ENCODE results near the gene GSTCD. TPM values are rescaled to one million over a fixed set of nuclear protein-coding genes. Genes with fewer than 3 reads are reported as not detected.
"Not testable (repeated sequence)": the region's sequence is repeated elsewhere in the genome, so short reads cannot be mapped to it uniquely, and the experiment has no call there.

The GSTCD gene
- total and polyA plus RNA-seq, 5 donors, result 2.1 to 6.3 (median 6.2) TPM

- ATAC-seq (no peak), DNase-seq (peak in 1 of 3 donors; percentile 35)
- Histone ChIP-seq H3K27me3 (ENCODE audit: control insufficient read depth, insufficient read depth) (no peaks in the 10 kb centered on the region), H3K27ac (ENCODE audit: low read length) (no peak overlapping the region), H3K4me3 (ENCODE audit: low read length) (no peak overlapping the region), H3K4me1 (ENCODE audit: control insufficient read depth, insufficient read depth, low read length) (peaks cover 3% of the 10 kb centered on the region), H3K9me3 (ENCODE audit: control insufficient read depth, low read length) (no peaks in the 10 kb centered on the region)
- intact Hi-C loops (cut with DNase I), result no loop called here
- 86% methylated on average over 6 of the region's 6 CpGs for WGBS
Observed at GRCh38 chr4:105765690-105766407, 57.3 kb downstream of the GSTCD start.

GRCh38 chr4:105767579-105767978 lies 59.0 kb downstream of the GSTCD start:
- WGBS, result 82% methylated on average over 2 of the region's 2 CpGs
- DNase-seq (no peak), ATAC-seq (no peak)
- H3K9me3 ChIP-seq (ENCODE audit: control insufficient read depth, low read length), result no peaks in the 10 kb centered on the region
- intact Hi-C loops (cut with DNase I), result no loop called here
- H3K27ac ChIP-seq (ENCODE audit: low read length), result no peak overlapping the region
- H3K4me3 ChIP-seq (ENCODE audit: low read length), result no peak overlapping the region
- peaks cover 3% of the 10 kb centered on the region for H3K4me1 ChIP-seq (ENCODE audit: control insufficient read depth, insufficient read depth, low read length)
- H3K27me3 ChIP-seq (ENCODE audit: control insufficient read depth, insufficient read depth), result no peaks in the 10 kb centered on the region

GRCh38 chr4:105770524-105770923 lies 61.9 kb downstream of the GSTCD start:
- H3K4me3 ChIP-seq (ENCODE audit: low read length); ATAC-seq; H3K27ac ChIP-seq (ENCODE audit: low read length); intact Hi-C loops (cut with DNase I); H3K4me1 ChIP-seq (ENCODE audit: control insufficient read depth, insufficient read depth, low read length); H3K9me3 ChIP-seq (ENCODE audit: control insufficient read depth, low read length); H3K27me3 ChIP-seq (ENCODE audit: control insufficient read depth, insufficient read depth); DNase-seq: not testable (repeated sequence)

GRCh38 chr4:105772065-105772464 lies 63.5 kb downstream of the GSTCD start:
- DNase-seq; H3K9me3 ChIP-seq (ENCODE audit: control insufficient read depth, low read length); intact Hi-C loops (cut with DNase I); H3K4me3 ChIP-seq (ENCODE audit: low read length); H3K4me1 ChIP-seq (ENCODE audit: control insufficient read depth, insufficient read depth, low read length); ATAC-seq; H3K27me3 ChIP-seq (ENCODE audit: control insufficient read depth, insufficient read depth); H3K27ac ChIP-seq (ENCODE audit: low read length): not testable (repeated sequence)

GRCh38 chr4:105775760-105776415 lies 67.3 kb downstream of the GSTCD start:
- ATAC-seq, DNase-seq: not testable (repeated sequence)
- 89% methylated on average over 9 of the region's 9 CpGs for whole genome bisulfite sequencing

GRCh38 chr4:105780176-105780575 lies 71.6 kb downstream of the GSTCD start:
- Histone ChIP-seq H3K27me3 (ENCODE audit: control insufficient read depth, insufficient read depth) (no peaks in the 10 kb centered on the region), H3K4me1 (ENCODE audit: control insufficient read depth, insufficient read depth, low read length) (no peaks in the 10 kb centered on the region), H3K4me3 (ENCODE audit: low read length) (no peak overlapping the region), H3K9me3 (ENCODE audit: control insufficient read depth, low read length) (no peaks in the 10 kb centered on the region), H3K27ac (ENCODE audit: low read length) (no peak overlapping the region)
- 67% methylated on average over 2 of the region's 2 CpGs for WGBS
- intact Hi-C loops (cut with DNase I), result no loop called here
- ATAC-seq (no peak), DNase-seq (no peak)

More at GRCh38 chr4:105775760-105776415, 67.3 kb downstream of the GSTCD start:
- H3K4me3 ChIP-seq (ENCODE audit: low read length); H3K27me3 ChIP-seq (ENCODE audit: control insufficient read depth, insufficient read depth); intact Hi-C loops (cut with DNase I); H3K4me1 ChIP-seq (ENCODE audit: control insufficient read depth, insufficient read depth, low read length); H3K27ac ChIP-seq (ENCODE audit: low read length); H3K9me3 ChIP-seq (ENCODE audit: control insufficient read depth, low read length): not testable (repeated sequence)

- 43% methylated on average over 2 of the region's 2 CpGs for WGBS
- Histone ChIP-seq H3K27ac (ENCODE audit: low read length) (no peak overlapping the region), H3K9me3 (ENCODE audit: control insufficient read depth, low read length) (no peaks in the 10 kb centered on the region), H3K4me3 (ENCODE audit: low read length) (no peak overlapping the region), H3K27me3 (ENCODE audit: control insufficient read depth, insufficient read depth) (no peaks in the 10 kb centered on the region), H3K4me1 (ENCODE audit: control insufficient read depth, insufficient read depth, low read length) (no peaks in the 10 kb centered on the region)
- intact Hi-C loops (cut with DNase I), result no loop called here
- DNase-seq (no peak), ATAC-seq (peak; percentile 68 to 77)
Observed at GRCh38 chr4:105784761-105785160, 76.2 kb downstream of the GSTCD start.

- no peak overlapping the region for H3K27ac ChIP-seq (ENCODE audit: low read length)
- intact Hi-C loops (cut with DNase I), result no loop called here
Observed at GRCh38 chr4:105785792-105786191, 77.2 kb downstream of the GSTCD start.

GRCh38 chr4:105786748-105787147 lies 78.2 kb downstream of the GSTCD start:
- no peaks in the 10 kb centered on the region for H3K9me3 ChIP-seq (ENCODE audit: control insufficient read depth, low read length)
- DNase-seq, result no peak
- intact Hi-C loops (cut with DNase I), result no loop called here
- no peak overlapping the region for H3K27ac ChIP-seq (ENCODE audit: low read length)
- no peak for ATAC-seq
- H3K4me1 ChIP-seq (ENCODE audit: control insufficient read depth, insufficient read depth, low read length), result no peaks in the 10 kb centered on the region
- H3K4me3 ChIP-seq (ENCODE audit: low read length), result no peak overlapping the region
- H3K27me3 ChIP-seq (ENCODE audit: control insufficient read depth, insufficient read depth), result no peaks in the 10 kb centered on the region
- WGBS, result 88% methylated on average over 3 of the region's 3 CpGs

More at GRCh38 chr4:105785792-105786191, 77.2 kb downstream of the GSTCD start:
- Histone ChIP-seq H3K9me3 (ENCODE audit: control insufficient read depth, low read length) (no peaks in the 10 kb centered on the region), H3K4me3 (ENCODE audit: low read length) (no peak overlapping the region), H3K4me1 (ENCODE audit: control insufficient read depth, insufficient read depth, low read length) (no peaks in the 10 kb centered on the region), H3K27me3 (ENCODE audit: control insufficient read depth, insufficient read depth) (no peaks in the 10 kb centered on the region)
- DNase-seq (no peak), ATAC-seq (no peak)

- H3K4me3 ChIP-seq (ENCODE audit: low read length), result no peak overlapping the region
- WGBS, result 99% methylated on average over 1 of the region's 1 CpG
- H3K27ac ChIP-seq (ENCODE audit: low read length), result no peak overlapping the region
- no peaks in the 10 kb centered on the region for H3K4me1 ChIP-seq (ENCODE audit: control insufficient read depth, insufficient read depth, low read length)
- intact Hi-C loops (cut with DNase I), result no loop called here
- DNase-seq (no peak), ATAC-seq (no peak)
- no peaks in the 10 kb centered on the region for H3K9me3 ChIP-seq (ENCODE audit: control insufficient read depth, low read length)
- no peaks in the 10 kb centered on the region for H3K27me3 ChIP-seq (ENCODE audit: control insufficient read depth, insufficient read depth)
Observed at GRCh38 chr4:105797225-105797624, 88.6 kb downstream of the GSTCD start.

- H3K27me3 ChIP-seq (ENCODE audit: control insufficient read depth, insufficient read depth), result no peaks in the 10 kb centered on the region
- H3K4me3 ChIP-seq (ENCODE audit: low read length), result no peak overlapping the region
- no peaks in the 10 kb centered on the region for H3K9me3 ChIP-seq (ENCODE audit: control insufficient read depth, low read length)
- no peak overlapping the region for H3K27ac ChIP-seq (ENCODE audit: low read length)
- intact Hi-C loops (cut with DNase I), result no loop called here
- ATAC-seq, result no peak
- no peak for DNase-seq
- H3K4me1 ChIP-seq (ENCODE audit: control insufficient read depth, insufficient read depth, low read length), result no peaks in the 10 kb centered on the region
- 83% methylated on average over 1 of the region's 1 CpG for WGBS
Observed at GRCh38 chr4:105805501-105806120, 97.0 kb downstream of the GSTCD start.

Data from right cardiac atrium (tissue), 5 donors.